ENCODE data around the gene SLC39A11. TPM values are rescaled to one million over a fixed set of nuclear protein-coding genes. Genes with fewer than 3 reads are reported as not detected.
"Not testable (repeated sequence)": the region's sequence is repeated elsewhere in the genome, so short reads cannot be mapped to it uniquely, and the experiment has no call there.

The SLC39A11 gene
- polyA plus RNA-seq, 3 donors, result 26.5 to 28.6 (median 26.7) TPM

- DNase-seq (ENCODE audit: extremely low read depth in 1 of 11, low read depth in 9 of 11, low spot score in 4 of 11), result no peak
These were observed 31.3 kb downstream of the SLC39A11 start for GRCh38 chr17:73061161-73061560.

GRCh38 chr17:73060721-73061120, 31.8 kb downstream of the SLC39A11 start:
- DNase-seq (ENCODE audit: extremely low read depth in 1 of 11, low read depth in 9 of 11, low spot score in 4 of 11), result no peak

- not testable (repeated sequence) for DNase-seq (ENCODE audit: extremely low read depth in 1 of 11, low read depth in 9 of 11, low spot score in 4 of 11)
These were observed 32.8 kb downstream of the SLC39A11 start for GRCh38 chr17:73059713-73060112.

GRCh38 chr17:73058022-73058421, 34.5 kb downstream of the SLC39A11 start:
- DNase-seq (ENCODE audit: extremely low read depth in 1 of 11, low read depth in 9 of 11, low spot score in 4 of 11), result no peak

- no peak for DNase-seq (ENCODE audit: extremely low read depth in 1 of 11, low read depth in 9 of 11, low spot score in 4 of 11)
These were observed 35.3 kb downstream of the SLC39A11 start for GRCh38 chr17:73057196-73057595.

GRCh38 chr17:73052923-73053322, 39.6 kb downstream of the SLC39A11 start:
- DNase-seq (ENCODE audit: extremely low read depth in 1 of 11, low read depth in 9 of 11, low spot score in 4 of 11), result no peak

GRCh38 chr17:73050797-73051196, 41.7 kb downstream of the SLC39A11 start:
- no peak for DNase-seq (ENCODE audit: extremely low read depth in 1 of 11, low read depth in 9 of 11, low spot score in 4 of 11)

- DNase-seq (ENCODE audit: extremely low read depth in 1 of 11, low read depth in 9 of 11, low spot score in 4 of 11), result no peak
These were observed 44.3 kb downstream of the SLC39A11 start for GRCh38 chr17:73048170-73048569.

GRCh38 chr17:73045724-73046123, 46.8 kb downstream of the SLC39A11 start:
- DNase-seq (ENCODE audit: extremely low read depth in 1 of 11, low read depth in 9 of 11, low spot score in 4 of 11), result no peak

- peak in 1 of 11 donors; percentile 54 for DNase-seq (ENCODE audit: extremely low read depth in 1 of 11, low read depth in 9 of 11, low spot score in 4 of 11)
These were observed 48.6 kb downstream of the SLC39A11 start for GRCh38 chr17:73043686-73044581.

GRCh38 chr17:73042809-73043685, 49.4 kb downstream of the SLC39A11 start:
- no peak for DNase-seq (ENCODE audit: extremely low read depth in 1 of 11, low read depth in 9 of 11, low spot score in 4 of 11)

- DNase-seq (ENCODE audit: extremely low read depth in 1 of 11, low read depth in 9 of 11, low spot score in 4 of 11), result no peak
These were observed 50.3 kb downstream of the SLC39A11 start for GRCh38 chr17:73042225-73042624.

- no peak for DNase-seq (ENCODE audit: extremely low read depth in 1 of 11, low read depth in 9 of 11, low spot score in 4 of 11)
These were observed 53.2 kb downstream of the SLC39A11 start for GRCh38 chr17:73039282-73039681.

- no peak for DNase-seq (ENCODE audit: extremely low read depth in 1 of 11, low read depth in 9 of 11, low spot score in 4 of 11)
These were observed 61.0 kb downstream of the SLC39A11 start for GRCh38 chr17:73031472-73031871.

GRCh38 chr17:73030995-73031394, 61.5 kb downstream of the SLC39A11 start:
- no peak for DNase-seq (ENCODE audit: extremely low read depth in 1 of 11, low read depth in 9 of 11, low spot score in 4 of 11)

- DNase-seq (ENCODE audit: extremely low read depth in 1 of 11, low read depth in 9 of 11, low spot score in 4 of 11), result no peak
These were observed 62.0 kb downstream of the SLC39A11 start for GRCh38 chr17:73030501-73030921.

GRCh38 chr17:73029991-73030390, 62.5 kb downstream of the SLC39A11 start:
- no peak for DNase-seq (ENCODE audit: extremely low read depth in 1 of 11, low read depth in 9 of 11, low spot score in 4 of 11)

GRCh38 chr17:73029021-73029420, 63.5 kb downstream of the SLC39A11 start:
- no peak for DNase-seq (ENCODE audit: extremely low read depth in 1 of 11, low read depth in 9 of 11, low spot score in 4 of 11)

- peak in 5 of 11 donors; percentile 20 to 66 (median 30) for DNase-seq (ENCODE audit: extremely low read depth in 1 of 11, low read depth in 9 of 11, low spot score in 4 of 11)
These were observed 64.2 kb downstream of the SLC39A11 start for GRCh38 chr17:73028299-73028755.

Data from renal cortex interstitium (tissue), 11 donors.